HCT116 (cell line): ENCODE data around the gene PSMA1.

ENCODE experiments used
- CBX3 ChIP-seq: IDR thresholded peaks from 2 replicates; pipeline ENCODE4 v1.6.1; 2012; ENCODE audit warnings: low read depth
- ELF1 ChIP-seq: IDR thresholded peaks from 2 replicates; pipeline ENCODE4 v1.6.1; 2012; ENCODE audit warnings: low read depth, borderline replicate concordance
- EZH2 ChIP-seq: fragments of 200-600 bp; sonication (generic); IDR thresholded peaks from 2 replicates; pipeline ENCODE4 v1.6.1; 2017; ENCODE audit warnings: antibody characterized with exemption, mixed run types
- POLR2A ChIP-seq: IDR thresholded peaks from 2 replicates; pipeline ENCODE4 v1.7.0; 2011; ENCODE audit warnings: borderline replicate concordance; ENCODE audit not compliant: insufficient read depth, insufficient read length; ENCODE audit errors: extremely low read depth
- SIN3A ChIP-seq: IDR thresholded peaks from 2 replicates; pipeline ENCODE4 v1.6.1; 2012; ENCODE audit warnings: low read depth
- SP1 ChIP-seq: IDR thresholded peaks from 2 replicates; pipeline ENCODE4 v1.6.1; 2012; ENCODE audit warnings: low read depth
- TF ChIP-seq, protein P1 (sequence below), 3 experiments: fragments of 200-600 bp in 1 of 3; sonication (generic) in 1 of 3; IDR thresholded peaks in 2 of 3; conservative IDR thresholded peaks in 1 of 3; 2 replicates each; pipeline ENCODE4 v1.5.1; 2012 to 2017; ENCODE audit warnings: low read depth in 2 of 3, low read length in 2 of 3, antibody characterized with exemption in 1 of 3, borderline replicate concordance in 1 of 3, control low read depth in 1 of 3, mild to moderate bottlenecking in 1 of 3, mixed read lengths in 1 of 3, mixed run types in 1 of 3, moderate library complexity in 1 of 3; ENCODE audit not compliant: insufficient read depth in 1 of 3
- TF ChIP-seq, protein P2 (sequence below): IDR thresholded peaks from 2 replicates; pipeline ENCODE4 v1.6.1; 2012
- TF ChIP-seq, protein P3 (sequence below): IDR thresholded peaks from 2 replicates; pipeline ENCODE4 v1.6.1; 2012
- TF ChIP-seq, protein P4 (sequence below): IDR thresholded peaks from 2 replicates; pipeline ENCODE4 v1.6.1; 2012; ENCODE audit warnings: low read depth
- TF ChIP-seq, protein P5 (sequence below): IDR thresholded peaks from 2 replicates; pipeline ENCODE4 v1.6.1; 2011; ENCODE audit warnings: mild to moderate bottlenecking, low read length, moderate library complexity; ENCODE audit not compliant: insufficient replicate concordance; ENCODE audit errors: extremely low read depth

DNA sequence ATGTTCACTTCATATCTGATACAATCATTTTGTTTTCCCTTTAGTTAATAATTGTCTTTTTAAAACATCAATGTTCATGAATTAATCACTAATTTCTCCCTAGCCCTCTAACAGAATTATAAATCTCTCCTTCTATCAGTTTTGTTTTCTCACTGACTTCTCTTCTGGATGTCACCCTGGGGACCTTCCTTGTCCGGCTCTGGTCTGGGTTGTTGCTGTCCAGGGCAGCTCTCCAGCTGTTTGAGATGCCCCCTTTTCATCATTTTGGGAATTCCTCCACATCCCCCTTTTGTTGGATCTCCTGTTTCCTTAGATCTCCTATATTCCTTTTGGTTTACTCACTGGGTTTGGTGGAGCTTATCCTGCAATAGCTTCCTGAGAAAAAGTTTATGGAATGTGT is 35.6 kb upstream of the PSMA1 start:
- no peak for TF ChIP-seq SIN3A
- TF ChIP-seq, protein P1, sequence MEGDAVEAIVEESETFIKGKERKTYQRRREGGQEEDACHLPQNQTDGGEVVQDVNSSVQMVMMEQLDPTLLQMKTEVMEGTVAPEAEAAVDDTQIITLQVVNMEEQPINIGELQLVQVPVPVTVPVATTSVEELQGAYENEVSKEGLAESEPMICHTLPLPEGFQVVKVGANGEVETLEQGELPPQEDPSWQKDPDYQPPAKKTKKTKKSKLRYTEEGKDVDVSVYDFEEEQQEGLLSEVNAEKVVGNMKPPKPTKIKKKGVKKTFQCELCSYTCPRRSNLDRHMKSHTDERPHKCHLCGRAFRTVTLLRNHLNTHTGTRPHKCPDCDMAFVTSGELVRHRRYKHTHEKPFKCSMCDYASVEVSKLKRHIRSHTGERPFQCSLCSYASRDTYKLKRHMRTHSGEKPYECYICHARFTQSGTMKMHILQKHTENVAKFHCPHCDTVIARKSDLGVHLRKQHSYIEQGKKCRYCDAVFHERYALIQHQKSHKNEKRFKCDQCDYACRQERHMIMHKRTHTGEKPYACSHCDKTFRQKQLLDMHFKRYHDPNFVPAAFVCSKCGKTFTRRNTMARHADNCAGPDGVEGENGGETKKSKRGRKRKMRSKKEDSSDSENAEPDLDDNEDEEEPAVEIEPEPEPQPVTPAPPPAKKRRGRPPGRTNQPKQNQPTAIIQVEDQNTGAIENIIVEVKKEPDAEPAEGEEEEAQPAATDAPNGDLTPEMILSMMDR (IDR thresholded peaks at IDR 0.05 in 2 of 3, conservative IDR thresholded peaks at IDR 0.05 in 1 of 3; ENCODE audit: borderline replicate concordance in 1 of 3, insufficient read depth in 1 of 3, low read depth in 2 of 3, low read length in 2 of 3) = no peak
- TF ChIP-seq CBX3 = no peak
- TF ChIP-seq ELF1 = no peak
- TF ChIP-seq SP1 = no peak
- no peak for TF ChIP-seq POLR2A
- TF ChIP-seq, protein P2, sequence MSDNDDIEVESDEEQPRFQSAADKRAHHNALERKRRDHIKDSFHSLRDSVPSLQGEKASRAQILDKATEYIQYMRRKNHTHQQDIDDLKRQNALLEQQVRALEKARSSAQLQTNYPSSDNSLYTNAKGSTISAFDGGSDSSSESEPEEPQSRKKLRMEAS = no peak
- TF ChIP-seq, protein P3, sequence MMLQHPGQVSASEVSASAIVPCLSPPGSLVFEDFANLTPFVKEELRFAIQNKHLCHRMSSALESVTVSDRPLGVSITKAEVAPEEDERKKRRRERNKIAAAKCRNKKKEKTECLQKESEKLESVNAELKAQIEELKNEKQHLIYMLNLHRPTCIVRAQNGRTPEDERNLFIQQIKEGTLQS = no peak
- TF ChIP-seq, protein P4, sequence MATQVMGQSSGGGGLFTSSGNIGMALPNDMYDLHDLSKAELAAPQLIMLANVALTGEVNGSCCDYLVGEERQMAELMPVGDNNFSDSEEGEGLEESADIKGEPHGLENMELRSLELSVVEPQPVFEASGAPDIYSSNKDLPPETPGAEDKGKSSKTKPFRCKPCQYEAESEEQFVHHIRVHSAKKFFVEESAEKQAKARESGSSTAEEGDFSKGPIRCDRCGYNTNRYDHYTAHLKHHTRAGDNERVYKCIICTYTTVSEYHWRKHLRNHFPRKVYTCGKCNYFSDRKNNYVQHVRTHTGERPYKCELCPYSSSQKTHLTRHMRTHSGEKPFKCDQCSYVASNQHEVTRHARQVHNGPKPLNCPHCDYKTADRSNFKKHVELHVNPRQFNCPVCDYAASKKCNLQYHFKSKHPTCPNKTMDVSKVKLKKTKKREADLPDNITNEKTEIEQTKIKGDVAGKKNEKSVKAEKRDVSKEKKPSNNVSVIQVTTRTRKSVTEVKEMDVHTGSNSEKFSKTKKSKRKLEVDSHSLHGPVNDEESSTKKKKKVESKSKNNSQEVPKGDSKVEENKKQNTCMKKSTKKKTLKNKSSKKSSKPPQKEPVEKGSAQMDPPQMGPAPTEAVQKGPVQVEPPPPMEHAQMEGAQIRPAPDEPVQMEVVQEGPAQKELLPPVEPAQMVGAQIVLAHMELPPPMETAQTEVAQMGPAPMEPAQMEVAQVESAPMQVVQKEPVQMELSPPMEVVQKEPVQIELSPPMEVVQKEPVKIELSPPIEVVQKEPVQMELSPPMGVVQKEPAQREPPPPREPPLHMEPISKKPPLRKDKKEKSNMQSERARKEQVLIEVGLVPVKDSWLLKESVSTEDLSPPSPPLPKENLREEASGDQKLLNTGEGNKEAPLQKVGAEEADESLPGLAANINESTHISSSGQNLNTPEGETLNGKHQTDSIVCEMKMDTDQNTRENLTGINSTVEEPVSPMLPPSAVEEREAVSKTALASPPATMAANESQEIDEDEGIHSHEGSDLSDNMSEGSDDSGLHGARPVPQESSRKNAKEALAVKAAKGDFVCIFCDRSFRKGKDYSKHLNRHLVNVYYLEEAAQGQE = no peak
- no peak for TF ChIP-seq EZH2
- TF ChIP-seq, protein P5, sequence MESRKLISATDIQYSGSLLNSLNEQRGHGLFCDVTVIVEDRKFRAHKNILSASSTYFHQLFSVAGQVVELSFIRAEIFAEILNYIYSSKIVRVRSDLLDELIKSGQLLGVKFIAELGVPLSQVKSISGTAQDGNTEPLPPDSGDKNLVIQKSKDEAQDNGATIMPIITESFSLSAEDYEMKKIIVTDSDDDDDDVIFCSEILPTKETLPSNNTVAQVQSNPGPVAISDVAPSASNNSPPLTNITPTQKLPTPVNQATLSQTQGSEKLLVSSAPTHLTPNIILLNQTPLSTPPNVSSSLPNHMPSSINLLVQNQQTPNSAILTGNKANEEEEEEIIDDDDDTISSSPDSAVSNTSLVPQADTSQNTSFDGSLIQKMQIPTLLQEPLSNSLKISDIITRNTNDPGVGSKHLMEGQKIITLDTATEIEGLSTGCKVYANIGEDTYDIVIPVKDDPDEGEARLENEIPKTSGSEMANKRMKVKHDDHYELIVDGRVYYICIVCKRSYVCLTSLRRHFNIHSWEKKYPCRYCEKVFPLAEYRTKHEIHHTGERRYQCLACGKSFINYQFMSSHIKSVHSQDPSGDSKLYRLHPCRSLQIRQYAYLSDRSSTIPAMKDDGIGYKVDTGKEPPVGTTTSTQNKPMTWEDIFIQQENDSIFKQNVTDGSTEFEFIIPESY = no peak
